22Rv1 (cell line): ENCODE data around the gene B3GAT2.

Source experiments
- H3K27ac ChIP-seq: fragments of 450-650 bp; 2 replicates; pipeline ENCODE4 v1.5.1; 2017
- ZFX ChIP-seq: fragments of 450-650 bp; IDR thresholded peaks from 2 replicates; pipeline ENCODE4 v1.6.1; 2017; ENCODE audit warnings: antibody characterized with exemption, borderline replicate concordance
- TF ChIP-seq, protein P1 (sequence below): fragments of 450-650 bp; IDR thresholded peaks from 2 replicates; pipeline ENCODE4 v1.5.1; 2017; ENCODE audit warnings: mild to moderate bottlenecking

Gene B3GAT2

DNA sequence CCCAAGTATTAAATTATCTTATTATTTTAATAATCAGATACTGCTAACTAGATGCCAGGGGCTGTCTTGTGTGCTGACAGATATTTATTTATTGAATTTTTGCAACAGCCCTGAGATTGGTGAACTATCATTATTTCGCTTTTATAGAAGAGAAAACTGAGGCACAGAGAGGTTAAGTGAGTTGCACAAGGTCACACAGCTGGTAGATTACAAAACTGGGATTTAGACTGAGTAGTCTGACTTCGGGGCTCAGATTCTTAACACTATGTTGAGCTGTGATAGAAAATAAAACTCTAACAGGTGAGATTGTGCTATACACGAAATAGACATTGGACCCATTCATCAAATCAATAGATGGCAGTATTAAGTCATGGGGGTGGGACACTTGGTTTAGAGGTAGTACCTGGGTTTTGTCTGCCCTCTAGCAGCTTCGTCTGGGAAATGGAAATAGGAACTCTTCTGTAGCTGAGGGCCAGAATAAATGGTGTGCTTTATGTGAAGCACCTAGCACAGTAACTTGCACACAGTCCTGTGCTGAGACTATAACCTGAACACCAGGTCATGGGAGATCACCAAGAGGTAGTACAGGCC lies 113.4 kb downstream of the B3GAT2 start:
- no peak overlapping the region for H3K27ac ChIP-seq
- no peak for TF ChIP-seq ZFX
- TF ChIP-seq, protein P1, sequence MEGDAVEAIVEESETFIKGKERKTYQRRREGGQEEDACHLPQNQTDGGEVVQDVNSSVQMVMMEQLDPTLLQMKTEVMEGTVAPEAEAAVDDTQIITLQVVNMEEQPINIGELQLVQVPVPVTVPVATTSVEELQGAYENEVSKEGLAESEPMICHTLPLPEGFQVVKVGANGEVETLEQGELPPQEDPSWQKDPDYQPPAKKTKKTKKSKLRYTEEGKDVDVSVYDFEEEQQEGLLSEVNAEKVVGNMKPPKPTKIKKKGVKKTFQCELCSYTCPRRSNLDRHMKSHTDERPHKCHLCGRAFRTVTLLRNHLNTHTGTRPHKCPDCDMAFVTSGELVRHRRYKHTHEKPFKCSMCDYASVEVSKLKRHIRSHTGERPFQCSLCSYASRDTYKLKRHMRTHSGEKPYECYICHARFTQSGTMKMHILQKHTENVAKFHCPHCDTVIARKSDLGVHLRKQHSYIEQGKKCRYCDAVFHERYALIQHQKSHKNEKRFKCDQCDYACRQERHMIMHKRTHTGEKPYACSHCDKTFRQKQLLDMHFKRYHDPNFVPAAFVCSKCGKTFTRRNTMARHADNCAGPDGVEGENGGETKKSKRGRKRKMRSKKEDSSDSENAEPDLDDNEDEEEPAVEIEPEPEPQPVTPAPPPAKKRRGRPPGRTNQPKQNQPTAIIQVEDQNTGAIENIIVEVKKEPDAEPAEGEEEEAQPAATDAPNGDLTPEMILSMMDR = no peak

DNA sequence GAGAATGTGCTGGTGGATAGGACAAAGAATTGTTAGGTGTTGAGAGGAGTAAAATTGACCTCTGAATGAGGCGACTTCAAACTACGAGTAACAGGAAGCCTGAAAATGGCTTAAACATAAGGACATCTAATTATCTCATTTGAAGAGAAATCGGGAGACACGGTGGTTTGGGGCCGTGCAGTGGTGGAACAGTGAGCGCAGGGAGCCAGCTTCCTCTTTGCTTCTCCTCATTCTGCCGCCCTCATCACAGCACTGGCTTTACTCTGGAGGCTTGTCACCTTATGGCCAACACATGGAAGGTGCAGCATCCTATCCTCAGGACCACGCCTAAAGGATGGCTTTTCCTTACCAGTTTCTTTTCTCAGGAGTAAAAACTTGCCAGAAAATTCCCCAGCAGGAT lies 114.3 kb downstream of the B3GAT2 start:
- TF ChIP-seq, protein P1 = no peak
- no peak for TF ChIP-seq ZFX
- no peak overlapping the region for H3K27ac ChIP-seq

DNA sequence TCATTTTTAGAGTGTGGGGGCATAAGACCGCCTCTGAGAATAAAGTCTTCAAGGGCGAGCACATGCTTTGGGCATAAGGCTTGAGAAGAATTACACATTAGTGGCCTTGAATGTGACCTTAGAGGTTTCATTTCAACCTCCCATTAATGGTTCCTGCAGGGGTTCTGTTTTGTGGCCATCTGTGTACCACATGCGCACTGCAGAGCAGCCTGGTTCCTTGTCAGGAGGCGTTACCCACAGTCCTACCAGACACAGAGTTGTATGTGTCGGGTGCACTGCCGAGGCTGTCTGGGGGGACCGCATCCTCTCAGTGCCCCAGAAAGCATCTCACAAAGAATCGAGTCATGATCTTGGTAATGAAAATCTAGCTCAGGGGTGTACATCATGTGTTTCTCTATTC lies 115.7 kb downstream of the B3GAT2 start:
- no peak for TF ChIP-seq ZFX
- TF ChIP-seq, protein P1 = no peak
- no peak overlapping the region for H3K27ac ChIP-seq

DNA sequence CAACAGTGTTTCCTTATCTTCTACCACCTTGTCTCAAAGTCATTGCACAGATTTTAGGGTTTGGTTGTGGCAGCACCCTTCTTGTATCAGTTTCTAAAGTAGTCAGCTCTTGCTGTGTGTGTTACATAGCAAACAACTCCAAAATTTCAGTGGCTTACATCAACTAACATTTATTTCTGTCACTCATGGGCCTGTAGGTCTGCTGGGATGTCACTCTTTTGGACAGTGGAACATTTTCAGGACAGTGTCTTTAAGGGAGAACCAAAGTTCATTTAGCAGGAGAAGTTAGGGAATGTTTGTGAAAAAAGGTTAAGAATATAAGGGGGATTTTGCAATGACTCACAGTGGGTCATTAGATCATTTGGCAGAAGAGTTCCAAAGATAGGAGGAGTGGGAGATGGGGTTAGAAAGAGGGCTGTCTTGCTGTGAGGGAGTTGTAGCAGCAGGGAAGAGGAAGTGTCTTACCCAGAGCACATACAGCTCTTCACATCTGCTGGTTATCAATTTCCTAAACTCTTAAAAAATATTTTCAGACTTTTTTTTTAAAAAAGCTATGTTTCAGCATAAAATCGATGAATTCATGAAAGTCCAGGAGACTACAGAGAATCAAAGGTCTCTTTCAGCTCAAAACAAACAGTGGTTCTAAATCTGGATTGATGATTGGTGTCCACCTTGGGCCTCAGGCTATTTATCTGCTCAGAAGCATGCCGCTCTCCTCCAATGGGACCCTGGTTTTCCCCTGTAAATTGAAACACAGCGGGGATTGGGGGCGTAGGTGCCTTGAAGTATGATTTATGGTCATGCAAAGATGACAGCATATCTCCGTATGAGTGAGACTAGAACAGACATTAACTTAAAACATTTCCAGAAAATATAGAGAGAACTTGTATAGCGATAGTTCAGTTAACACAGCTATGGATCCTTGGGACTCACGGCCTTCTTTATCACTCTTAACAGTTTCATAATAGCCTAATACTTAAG lies 117.3 kb downstream of the B3GAT2 start:
- TF ChIP-seq, protein P1 = no peak
- TF ChIP-seq ZFX = no peak
- no peak overlapping the region for H3K27ac ChIP-seq

DNA sequence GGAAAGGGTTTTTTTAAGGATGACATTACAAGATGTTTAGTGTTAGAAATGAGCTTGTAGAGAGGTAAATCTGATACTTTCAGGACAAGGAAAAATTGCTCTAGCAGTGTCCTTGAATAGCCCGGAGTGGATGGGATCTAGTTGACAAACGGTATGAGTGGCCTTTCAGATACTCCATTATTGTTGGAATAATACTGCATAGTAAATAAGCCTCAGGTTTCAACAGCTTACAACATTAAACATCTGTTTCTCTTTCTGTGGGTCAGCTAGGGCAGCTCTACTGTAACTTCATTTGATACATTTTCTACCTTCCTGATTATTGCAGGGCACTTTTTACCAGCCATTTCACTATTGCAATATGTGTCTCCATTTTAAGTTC lies 118.0 kb downstream of the B3GAT2 start:
- TF ChIP-seq ZFX = no peak
- TF ChIP-seq, protein P1 = no peak

DNA sequence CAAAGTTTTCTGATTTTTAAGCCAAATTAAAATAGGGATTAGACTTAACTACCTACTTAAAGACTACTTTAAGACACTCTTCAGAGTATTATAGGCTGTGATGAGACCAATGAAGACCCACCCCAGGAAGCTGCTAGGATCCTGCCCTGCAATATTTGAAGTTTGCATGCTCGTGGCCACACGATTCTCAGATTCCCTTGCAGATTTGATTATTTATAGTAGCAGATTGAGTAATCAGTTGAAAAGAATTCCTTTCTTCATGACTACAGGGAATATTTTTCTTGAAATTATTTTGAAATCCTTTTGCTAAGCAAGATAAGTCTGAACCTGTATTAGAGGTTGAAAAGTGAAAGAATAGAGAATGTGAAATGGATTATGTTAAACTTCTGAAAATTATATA lies 122.3 kb downstream of the B3GAT2 start:
- H3K27ac ChIP-seq = no peak overlapping the region
- TF ChIP-seq ZFX = no peak
- TF ChIP-seq, protein P1 = no peak

More for the DNA sequence above, 118.0 kb downstream of the B3GAT2 start:
- H3K27ac ChIP-seq = no peak overlapping the region

DNA sequence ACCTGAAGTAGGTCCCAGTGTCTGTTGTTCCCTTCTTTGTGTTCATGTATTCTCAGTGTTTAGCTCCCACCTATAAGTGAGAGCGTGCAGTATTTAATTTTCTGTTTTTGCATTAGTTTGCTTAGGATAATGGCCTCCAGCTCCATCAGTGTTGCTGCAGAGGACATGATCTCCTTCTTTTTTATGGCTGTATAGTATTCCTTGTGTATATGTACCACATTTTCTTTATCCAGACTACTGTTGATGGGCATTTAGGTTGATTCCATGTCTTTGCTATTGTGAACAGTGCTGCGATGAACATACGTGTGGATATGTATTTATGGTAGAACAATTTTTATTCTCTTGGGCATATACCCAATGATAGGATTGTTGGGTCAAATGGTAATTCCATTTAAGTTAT lies 125.4 kb downstream of the B3GAT2 start:
- TF ChIP-seq ZFX = no peak
- TF ChIP-seq, protein P1 = no peak
- no peak overlapping the region for H3K27ac ChIP-seq
